Smooth muscle cell of the umbilical artery (primary cell): ENCODE data around the gene SYT10. TPM values are rescaled to one million over a fixed set of nuclear protein-coding genes. Genes with fewer than 3 reads are reported as not detected.

Source experiments
- total RNA-seq: library from RNA; depleted of rRNA; stranded (reverse); fragments of >200 nt; gene quantifications from 2 replicates; pipeline ENCODE4 v1.2.3, GENCODE V29; 2014

Gene SYT10
- not detected in 2 replicates for total RNA-seq

GRCh38 chr12:33439587-33440011 is at the start of gene SYT10:
Gene SYT10 (minus strand): TSS chr12:33439819. CDS start chr12:33439522, 297 bp downstream.

